Neural progenitor cell (in vitro differentiated cells): ENCODE measurements around the gene EPHB6. TPM values are rescaled to one million over a fixed set of nuclear protein-coding genes. Genes with fewer than 3 reads are reported as not detected.

Experiments used
- DNase-seq: peaks from one replicate; pipeline ENCODE4 v3.0.0-alpha.2; 2016; ENCODE audit warnings: low spot score
- H2AFZ ChIP-seq: fragments of 200-600 bp; sonication (generic); replicated peaks from 2 replicates; pipeline ENCODE4 v1.6.1; 2016; ENCODE audit warnings: antibody characterized with exemption
- H3F3A ChIP-seq: fragments of 200-600 bp; sonication (generic); 2 replicates; pipeline ENCODE4 v1.6.1; 2016; ENCODE audit warnings: antibody characterized with exemption, low read depth
- H3K27ac ChIP-seq: fragments of 200-600 bp; sonication (generic); 2 replicates; pipeline ENCODE4 v1.5.1; 2016; ENCODE audit warnings: mild to moderate bottlenecking
- H3K27me3 ChIP-seq: fragments of 200-600 bp; sonication (generic); 2 replicates; pipeline ENCODE4 v1.6.1; 2016; ENCODE audit warnings: mild to moderate bottlenecking, moderate library complexity
- H3K36me3 ChIP-seq: fragments of 200-600 bp; sonication (generic); 2 replicates; pipeline ENCODE4 v1.5.1; 2016
- H3K4me1 ChIP-seq: fragments of 200-600 bp; sonication (generic); 2 replicates; pipeline ENCODE4 v1.6.1; 2016; ENCODE audit warnings: mixed run types
- H3K4me2 ChIP-seq: fragments of 200-600 bp; sonication (generic); 2 replicates; pipeline ENCODE4 v1.6.1; 2016
- H3K4me3 ChIP-seq: fragments of 200-600 bp; sonication (generic); 2 replicates; pipeline ENCODE4 v1.5.1; 2016
- H3K79me2 ChIP-seq: fragments of 200-600 bp; sonication (generic); 2 replicates; pipeline ENCODE4 v1.6.1; 2016; ENCODE audit warnings: low read depth
- H3K9ac ChIP-seq: fragments of 200-600 bp; sonication (generic); 2 replicates; pipeline ENCODE4 v1.6.1; 2016
- H3K9me3 ChIP-seq: fragments of 200-600 bp; sonication (generic); 2 replicates; pipeline ENCODE4 v1.5.1; 2016; ENCODE audit warnings: low read depth
- H4K20me1 ChIP-seq: fragments of 200-600 bp; sonication (generic); 2 replicates; pipeline ENCODE4 v1.6.1; 2016; ENCODE audit warnings: low read depth
- H3K27ac Mint-ChIP-seq: 3 replicates; pipeline ENCODE4 v1.8.0; 2021; ENCODE audit warnings: mixed read lengths
- H3K27me3 Mint-ChIP-seq: 2 replicates; pipeline ENCODE4 v1.8.0; 2022; ENCODE audit warnings: low read depth, mild to moderate bottlenecking, inconsistent platforms, moderate library complexity, mixed read lengths; ENCODE audit not compliant: insufficient read depth
- H3K36me3 Mint-ChIP-seq: 3 replicates; pipeline ENCODE4 v1.8.0; 2021; ENCODE audit warnings: mixed read lengths
- H3K4me1 Mint-ChIP-seq: 3 replicates; pipeline ENCODE4 v1.8.0; 2021; ENCODE audit warnings: mixed read lengths
- H3K4me3 Mint-ChIP-seq: 3 replicates; pipeline ENCODE4 v1.8.0; 2021; ENCODE audit warnings: mild to moderate bottlenecking, moderate library complexity, mixed read lengths
- H3K9me3 Mint-ChIP-seq: 3 replicates; pipeline ENCODE4 v1.8.0; 2020; ENCODE audit warnings: mixed read lengths
- CTCF ChIP-seq: fragments of 200-600 bp; sonication (generic); IDR thresholded peaks from 2 replicates; pipeline ENCODE4 v1.5.1; 2017; ENCODE audit warnings: antibody characterized with exemption, mild to moderate bottlenecking
- EZH2 ChIP-seq: fragments of 200-600 bp; sonication (generic); IDR thresholded peaks from 2 replicates; pipeline ENCODE4 v1.6.1; 2017; ENCODE audit warnings: antibody characterized with exemption, mild to moderate bottlenecking, moderate library complexity
- EZH2phosphoT487 ChIP-seq: fragments of 200-600 bp; sonication (generic); IDR thresholded peaks from 2 replicates; pipeline ENCODE4 v1.6.1; 2017; ENCODE audit warnings: antibody characterized with exemption
- total RNA-seq: library from RNA; depleted of rRNA; stranded (reverse); fragments of >200 nt; gene quantifications from 2 replicates; pipeline ENCODE4 v1.2.3, GENCODE V29; 2015; ENCODE audit warnings: low replicate concordance

The EPHB6 gene
- total RNA-seq, 1 donor from 2014 or later: 4.8 TPM

GRCh38 chr7:142879060-142879459, 24.2 kb downstream of the EPHB6 start:
- H3K79me2 ChIP-seq: no peaks in the 10 kb centered on the region
- no peak overlapping the region for H3K27ac Mint-ChIP-seq
- no peak for DNase-seq
- peaks cover 4% of the 10 kb centered on the region for H3K9me3 Mint-ChIP-seq
- no peak overlapping the region for H3K27ac ChIP-seq
- no peaks in the 10 kb centered on the region for H3K4me1 Mint-ChIP-seq
- no peak overlapping the region for H3K4me3 ChIP-seq
- no peaks in the 10 kb centered on the region for H3K27me3 ChIP-seq
- no peaks in the 10 kb centered on the region for H3K9me3 ChIP-seq
- H3K4me1 ChIP-seq: peaks cover 9% of the 10 kb centered on the region
- H3K36me3 Mint-ChIP-seq: no peaks in the 10 kb centered on the region
- H3K4me3 Mint-ChIP-seq: no peak overlapping the region
- H3K36me3 ChIP-seq: no peaks in the 10 kb centered on the region
- no peaks in the 10 kb centered on the region for H4K20me1 ChIP-seq
- no peaks in the 10 kb centered on the region for H3K27me3 Mint-ChIP-seq
- TF ChIP-seq CTCF (no peak), EZH2 (no peak), EZH2phosphoT487 (no peak)
- no peaks in the 10 kb centered on the region for H3F3A ChIP-seq
- no peak overlapping the region for H2AFZ ChIP-seq
- no peak overlapping the region for H3K4me2 ChIP-seq
- H3K9ac ChIP-seq: no peak overlapping the region

GRCh38 chr7:142880876-142881505, 26.1 kb downstream of the EPHB6 start:
- H3F3A ChIP-seq: no peaks in the 10 kb centered on the region
- H3K36me3 Mint-ChIP-seq: no peaks in the 10 kb centered on the region
- H2AFZ ChIP-seq: no peak overlapping the region
- no peaks in the 10 kb centered on the region for H3K9me3 ChIP-seq
- H3K4me1 Mint-ChIP-seq: no peaks in the 10 kb centered on the region
- no peak overlapping the region for H3K27ac ChIP-seq
- no peak overlapping the region for H3K4me3 Mint-ChIP-seq
- H3K4me3 ChIP-seq: no peak overlapping the region
- no peaks in the 10 kb centered on the region for H3K27me3 Mint-ChIP-seq
- DNase-seq: peak; percentile 61
- no peaks in the 10 kb centered on the region for H3K27me3 ChIP-seq
- no peak overlapping the region for H3K9ac ChIP-seq
- no peak for TF ChIP-seq EZH2
- TF ChIP-seq CTCF: peak; percentile 76
- no peak overlapping the region for H3K27ac Mint-ChIP-seq
- H3K9me3 Mint-ChIP-seq: no peaks in the 10 kb centered on the region
- peaks cover 9% of the 10 kb centered on the region for H3K4me1 ChIP-seq
- no peaks in the 10 kb centered on the region for H4K20me1 ChIP-seq
- H3K79me2 ChIP-seq: no peaks in the 10 kb centered on the region
- no peak overlapping the region for H3K4me2 ChIP-seq
- H3K36me3 ChIP-seq: no peaks in the 10 kb centered on the region

DNA sequence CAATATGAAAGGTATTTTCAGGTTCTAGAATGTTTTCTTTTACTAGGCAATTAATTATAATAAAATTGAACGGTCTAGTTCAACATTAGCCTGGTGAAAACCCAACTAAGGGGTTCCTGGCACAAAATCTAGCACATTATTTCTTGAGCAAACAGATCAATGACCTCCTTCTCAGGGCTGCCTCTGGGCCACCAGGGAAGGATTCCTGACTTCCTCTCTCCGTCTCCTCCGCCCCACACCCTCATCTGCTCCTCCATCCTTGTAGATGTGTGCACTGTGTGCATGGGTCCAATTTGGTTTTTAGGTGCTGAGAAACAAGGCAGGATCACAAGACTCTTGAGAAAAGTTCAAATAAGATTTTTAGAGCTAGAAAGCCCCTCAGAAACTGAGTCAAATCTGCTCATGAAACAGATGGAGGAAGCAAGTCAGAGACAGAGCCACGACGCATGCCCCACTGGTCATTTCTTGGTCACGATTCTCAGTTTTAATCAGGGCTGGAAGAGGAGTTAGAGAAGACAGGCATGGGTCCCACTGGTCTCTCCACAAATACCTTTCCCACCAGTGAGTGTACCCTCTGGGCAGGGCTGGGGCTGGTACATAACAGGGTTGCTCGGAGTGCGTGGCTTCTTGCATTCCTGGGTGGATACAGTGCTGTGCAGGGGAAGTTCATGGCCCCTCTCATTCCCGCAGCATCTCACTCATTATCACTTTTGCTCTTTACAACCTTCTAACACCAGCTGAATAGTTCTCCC, 26.9 kb downstream of the EPHB6 start:
- Mint-ChIP-seq H3K4me3 (no peak overlapping the region), H3K27me3 (no peaks in the 10 kb centered on the region), H3K4me1 (no peaks in the 10 kb centered on the region), H3K27ac (no peak overlapping the region), H3K9me3 (no peaks in the 10 kb centered on the region), H3K36me3 (no peaks in the 10 kb centered on the region)
- H3K36me3 ChIP-seq: no peaks in the 10 kb centered on the region
- no peaks in the 10 kb centered on the region for H3K27me3 ChIP-seq
- no peak overlapping the region for H3K9ac ChIP-seq
- no peak overlapping the region for H3K4me2 ChIP-seq
- no peak for DNase-seq
- H2AFZ ChIP-seq: no peak overlapping the region
- no peaks in the 10 kb centered on the region for H3F3A ChIP-seq
- no peaks in the 10 kb centered on the region for H3K79me2 ChIP-seq
- H4K20me1 ChIP-seq: no peaks in the 10 kb centered on the region
- H3K4me3 ChIP-seq: no peak overlapping the region
- TF ChIP-seq CTCF: no peak
- no peak for TF ChIP-seq EZH2phosphoT487
- H3K9me3 ChIP-seq: no peaks in the 10 kb centered on the region
- no peak overlapping the region for H3K27ac ChIP-seq
- peaks cover 9% of the 10 kb centered on the region for H3K4me1 ChIP-seq
